ENCODE data around the gene LHX5.

LHX5 gene

GRCh38 chr12:113464852-113465719, 6.6 kb downstream of the LHX5 start:
- DNase-seq = no peak

GRCh38 chr12:113464452-113464775, 7.3 kb downstream of the LHX5 start:
- DNase-seq = no peak

GRCh38 chr12:113463746-113464451, 7.8 kb downstream of the LHX5 start:
- no peak for DNase-seq

GRCh38 chr12:113462998-113463745, 8.5 kb downstream of the LHX5 start:
- no peak for DNase-seq

- peak in 12 of 14 donors; percentile 9 to 64 (median 40) for DNase-seq
Measured at GRCh38 chr12:113462117-113462774, 9.4 kb downstream of the LHX5 start.

GRCh38 chr12:113461666-113462065, 10.0 kb downstream of the LHX5 start:
- no peak for DNase-seq

GRCh38 chr12:113459981-113460380, 11.7 kb downstream of the LHX5 start:
- DNase-seq = no peak

- DNase-seq = no peak
Measured at GRCh38 chr12:113457710-113458109, 14.0 kb downstream of the LHX5 start.

- DNase-seq = no peak
Measured at GRCh38 chr12:113457185-113457584, 14.5 kb downstream of the LHX5 start.

GRCh38 chr12:113456761-113457160, 14.9 kb downstream of the LHX5 start:
- DNase-seq = no peak

- DNase-seq = no peak
Measured at GRCh38 chr12:113456199-113456598, 15.5 kb downstream of the LHX5 start.

GRCh38 chr12:113453330-113453729, 18.3 kb downstream of the LHX5 start:
- no peak for DNase-seq

- DNase-seq = no peak
Measured at GRCh38 chr12:113452458-113452857, 19.2 kb downstream of the LHX5 start.

- no peak for DNase-seq
Measured at GRCh38 chr12:113449839-113450238, 21.8 kb downstream of the LHX5 start.

GRCh38 chr12:113449299-113449698, 22.4 kb downstream of the LHX5 start:
- DNase-seq = no peak

- DNase-seq = no peak
Measured at GRCh38 chr12:113448873-113449272, 22.8 kb downstream of the LHX5 start.

- no peak for DNase-seq
Measured at GRCh38 chr12:113445544-113446171, 26.0 kb downstream of the LHX5 start.

- DNase-seq = no peak
Measured at GRCh38 chr12:113443030-113443539, 28.6 kb downstream of the LHX5 start.

- no peak for DNase-seq
Measured at GRCh38 chr12:113440947-113441782, 30.5 kb downstream of the LHX5 start.

- no peak for DNase-seq
Measured at GRCh38 chr12:113440336-113440735, 31.3 kb downstream of the LHX5 start.

GRCh38 chr12:113439606-113440030, 32.1 kb downstream of the LHX5 start:
- peak in 3 of 14 donors; percentile 7 to 13 (median 8) for DNase-seq

Measured in C1 segment of cervical spinal cord (tissue), 14 donors.